Neuronal stem cell (in vitro differentiated cells): ENCODE measurements around the gene PRDM11. TPM values are rescaled to one million over a fixed set of nuclear protein-coding genes. Genes with fewer than 3 reads are reported as not detected.
A peak's percentile ranks its signal among the peaks of the same experiment; 100 is the strongest.

Experiments used
- DNase-seq: peaks from one replicate; pipeline ENCODE4 v3.0.0-alpha.2; 2013; ENCODE audit warnings: low spot score
- H2AFZ ChIP-seq: one replicate; pipeline ENCODE4 v1.6.1; 2013; ENCODE audit warnings: mild to moderate bottlenecking, low read length, inconsistent platforms
- H2AK5ac ChIP-seq: 2 replicates; pipeline ENCODE4 v1.6.1; 2013; ENCODE audit warnings: low read depth, mild to moderate bottlenecking, inconsistent platforms, low read length, moderate library complexity, mixed read lengths
- H2BK120ac ChIP-seq: 2 replicates; pipeline ENCODE4 v1.6.1; 2013; ENCODE audit warnings: low read depth, mild to moderate bottlenecking, inconsistent platforms, low read length, moderate library complexity, mixed read lengths
- H2BK12ac ChIP-seq: one replicate; pipeline ENCODE4 v1.6.1; 2013; ENCODE audit warnings: low read length, inconsistent platforms
- H2BK15ac ChIP-seq: 2 replicates; pipeline ENCODE4 v1.6.1; 2013; ENCODE audit warnings: mild to moderate bottlenecking, low read length, inconsistent platforms, mixed read lengths
- H2BK5ac ChIP-seq: one replicate; pipeline ENCODE4 v1.6.1; 2013; ENCODE audit warnings: inconsistent platforms, mild to moderate bottlenecking, low read length, moderate library complexity
- H3K14ac ChIP-seq: one replicate; pipeline ENCODE4 v1.6.1; 2013; ENCODE audit warnings: low read length, inconsistent platforms
- H3K18ac ChIP-seq: 2 replicates; pipeline ENCODE4 v1.6.1; 2013; ENCODE audit warnings: low read length, inconsistent platforms
- H3K23ac ChIP-seq: 2 replicates; pipeline ENCODE4 v1.6.1; 2013; ENCODE audit warnings: low read depth, mild to moderate bottlenecking, mixed read lengths, low read length, inconsistent platforms; ENCODE audit not compliant: poor library complexity
- H3K27ac ChIP-seq: replicated peaks from 3 replicates; pipeline ENCODE4 v1.5.1; 2013; ENCODE audit warnings: low read length, inconsistent platforms
- H3K27me3 ChIP-seq, 3 experiments: 2 replicates each; pipeline ENCODE4 v1.6.1; 2013; ENCODE audit warnings: low read length in 3 of 3, mild to moderate bottlenecking in 2 of 3, inconsistent platforms in 1 of 3, low read depth in 1 of 3, mixed read lengths in 1 of 3, moderate library complexity in 1 of 3; ENCODE audit not compliant: control insufficient read depth in 3 of 3, insufficient read depth in 3 of 3
- H3K36me3 ChIP-seq, 2 donors: replicated peaks in 1 of 2; 2 replicates each; pipeline ENCODE4 v1.6.1; 2013; ENCODE audit warnings: low read length in 2 of 2; ENCODE audit not compliant: control insufficient read depth in 2 of 2, insufficient read depth in 2 of 2
- H3K4ac ChIP-seq: 2 replicates; pipeline ENCODE4 v1.6.1; 2013; ENCODE audit warnings: inconsistent platforms, mild to moderate bottlenecking, low read length, moderate library complexity
- H3K4me1 ChIP-seq, 2 donors: 1 replicate in 1 of 2; 2 replicates in 1 of 2; pipeline ENCODE4 v1.6.1; 2013; ENCODE audit warnings: low read length in 2 of 2, low read depth in 1 of 2; ENCODE audit not compliant: control insufficient read depth in 2 of 2, insufficient read depth in 1 of 2
- H3K4me2 ChIP-seq: one replicate; pipeline ENCODE4 v1.6.1; 2013; ENCODE audit warnings: mild to moderate bottlenecking, low read length, inconsistent platforms; ENCODE audit not compliant: insufficient read depth, poor library complexity, severe bottlenecking
- H3K4me3 ChIP-seq, 2 donors: 2 replicates each; pipeline ENCODE4 v1.5.1; 2013; ENCODE audit warnings: low read length in 2 of 2, mild to moderate bottlenecking in 2 of 2, inconsistent platforms in 1 of 2, moderate library complexity in 1 of 2
- H3K79me1 ChIP-seq: one replicate; pipeline ENCODE4 v1.6.1; 2013; ENCODE audit warnings: low read depth, mild to moderate bottlenecking, inconsistent platforms, low read length, moderate library complexity
- H3K9ac ChIP-seq: one replicate; pipeline ENCODE4 v1.6.1; 2013; ENCODE audit warnings: mild to moderate bottlenecking, low read depth, low read length, inconsistent platforms; ENCODE audit not compliant: poor library complexity
- H3K9me3 ChIP-seq, 2 donors: replicated peaks in 1 of 2; 2 replicates each; pipeline versions ENCODE3 to v1.6.1; 2013; ENCODE audit warnings: low read length in 2 of 2, mild to moderate bottlenecking in 2 of 2, inconsistent platforms in 1 of 2, low read depth in 1 of 2, mixed read lengths in 1 of 2, moderate library complexity in 1 of 2; ENCODE audit not compliant: control insufficient read depth in 2 of 2, insufficient read depth in 1 of 2
- H4K8ac ChIP-seq: one replicate; pipeline ENCODE4 v1.6.1; 2013; ENCODE audit warnings: low read depth, mild to moderate bottlenecking, inconsistent platforms, low read length, moderate library complexity
- H4K91ac ChIP-seq: one replicate; pipeline ENCODE4 v1.6.1; 2013; ENCODE audit warnings: low read length, low read depth, mild to moderate bottlenecking, inconsistent platforms; ENCODE audit not compliant: poor library complexity
- WGBS, 2 donors: extraction: QIAGEN DNeasy Blood & Tissue Kit; methylation state at CpG; one replicate each; pipeline ENCODE4 v1.1.7; 2013; ENCODE audit warnings: missing lambda C conversion rate in 2 of 2, mixed read lengths in 1 of 2; ENCODE audit not compliant: insufficient read length in 2 of 2, insufficient replicate concordance in 1 of 2; ENCODE audit errors: extremely low coverage in 2 of 2; 5-methylcytosine and 5-hydroxymethylcytosine counted together
- polyA plus RNA-seq, 2 experiments: library from polyadenylated mRNA; stranded (reverse); fragments of 200-250 nt; gene quantifications; one replicate each; pipeline ENCODE4 v1.2.3, GENCODE V29; 2013

PRDM11 gene
- 2.6 TPM for polyA plus RNA-seq (2013, experiment 1 of 2)
- polyA plus RNA-seq (2013, experiment 2 of 2), result 2.5 TPM

GRCh38 chr11:45146072-45147016 lies at the start of gene PRDM11:
Gene PRDM11, plus strand, starts transcription at chr11:45146639. Its CDS starts 35,128 bp downstream, at chr11:45181767.
- WGBS, 2 donors, result no CpG with 5 or more reads among the region's 93 CpGs
- H3K9ac ChIP-seq, result peak within 1 kb of the TSS; percentile 89
- H3K4me3 ChIP-seq, result peak within 1 kb of the TSS; percentile 84 to 93
- H3K18ac ChIP-seq, result peak within 1 kb of the TSS; percentile 88
- H3K79me1 ChIP-seq, result peaks cover 4% of the 10 kb centered on the region
- peaks cover 12 to 14% of the 10 kb centered on the region in 2 donors for H3K4me1 ChIP-seq
- H4K91ac ChIP-seq, result no peak within 1 kb of the TSS
- peak within 1 kb of the TSS; percentile 2 for H2AK5ac ChIP-seq
- H3K4ac ChIP-seq, result no peak within 1 kb of the TSS
- no peak within 1 kb of the TSS for H2BK120ac ChIP-seq
- DNase-seq, result peak; percentile 47
- H3K14ac ChIP-seq, result no peak within 1 kb of the TSS
- H2BK12ac ChIP-seq, result no peak within 1 kb of the TSS
- no peak within 1 kb of the TSS for H2BK5ac ChIP-seq
- peaks cover 0 to 7% of the 10 kb centered on the region in 2 donors for H3K9me3 ChIP-seq
- no peaks in the 10 kb centered on the region for H3K36me3 ChIP-seq
- H4K8ac ChIP-seq, result no peak within 1 kb of the TSS
- peak within 1 kb of the TSS; percentile 89 for H3K27ac ChIP-seq
- peak within 1 kb of the TSS; percentile 31 for H3K23ac ChIP-seq
- peak within 1 kb of the TSS; percentile 92 for H2AFZ ChIP-seq
- peak within 1 kb of the TSS; percentile 94 for H3K4me2 ChIP-seq
- H3K27me3 ChIP-seq, result peaks cover 0 to 25% (median 14%) of the 10 kb centered on the region in 3 experiments
- H2BK15ac ChIP-seq, result no peak within 1 kb of the TSS

- Histone ChIP-seq H3K27me3 (peaks cover 0 to 30% (median 0%) of the 10 kb centered on the region in 3 experiments), H2BK120ac (no peak overlapping the region), H4K8ac (no peak overlapping the region), H2AK5ac (no peak overlapping the region), H3K18ac (no peak overlapping the region), H3K23ac (no peak overlapping the region), H3K14ac (no peak overlapping the region), H3K4me1 (peaks cover 0 to 14% of the 10 kb centered on the region in 2 donors), H3K9me3 (no peaks in the 10 kb centered on the region), H3K27ac (no peak overlapping the region), H3K79me1 (no peaks in the 10 kb centered on the region), H3K9ac (no peak overlapping the region), H3K4ac (no peak overlapping the region), H3K36me3 (no peaks in the 10 kb centered on the region), H2BK5ac (no peak overlapping the region), H3K4me3 (no peak overlapping the region), H2AFZ (no peak overlapping the region), H4K91ac (no peak overlapping the region), H3K4me2 (no peak overlapping the region), H2BK12ac (no peak overlapping the region), H2BK15ac (no peak overlapping the region)
- WGBS, 2 donors, result no CpG with 5 or more reads among the region's 10 CpGs
- DNase-seq, result peak; percentile 89
Observed at GRCh38 chr11:45097721-45098493, 48.5 kb upstream of the PRDM11 start.

GRCh38 chr11:45098929-45099328 lies 47.5 kb upstream of the PRDM11 start:
- no peak overlapping the region for H3K27ac ChIP-seq
- H3K18ac ChIP-seq, result no peak overlapping the region
- no peak overlapping the region for H3K14ac ChIP-seq
- H2BK15ac ChIP-seq, result no peak overlapping the region
- no peaks in the 10 kb centered on the region for H3K79me1 ChIP-seq
- H3K4me3 ChIP-seq, result no peak overlapping the region
- no peaks in the 10 kb centered on the region for H3K36me3 ChIP-seq
- peaks cover 0 to 14% of the 10 kb centered on the region in 2 donors for H3K4me1 ChIP-seq
- H2AFZ ChIP-seq, result no peak overlapping the region
- H2BK12ac ChIP-seq, result no peak overlapping the region
- no peak overlapping the region for H3K4me2 ChIP-seq
- H4K91ac ChIP-seq, result no peak overlapping the region
- no CpG with 5 or more reads among the region's 6 CpGs for WGBS, 2 donors
- no peak overlapping the region for H2AK5ac ChIP-seq
- H3K9ac ChIP-seq, result no peak overlapping the region
- H3K23ac ChIP-seq, result no peak overlapping the region
- no peak overlapping the region for H2BK120ac ChIP-seq
- H2BK5ac ChIP-seq, result no peak overlapping the region
- no peak overlapping the region for H4K8ac ChIP-seq
- no peak for DNase-seq
- peaks cover 0 to 21% (median 0%) of the 10 kb centered on the region in 3 experiments for H3K27me3 ChIP-seq
- no peak overlapping the region for H3K4ac ChIP-seq
- H3K9me3 ChIP-seq, result no peaks in the 10 kb centered on the region
